GM19395 (cell line): Measurements from ENCODE around the gene CCDC60.

ENCODE experiments used
- ATAC-seq: cut with Tn5 transposase; IDR thresholded peaks from one replicate; pipeline ENCODE4 v1.9.1; 2021; ENCODE audit warnings: mild to moderate bottlenecking, moderate library complexity; ENCODE audit not compliant: unreplicated experiment

Gene CCDC60

DNA sequence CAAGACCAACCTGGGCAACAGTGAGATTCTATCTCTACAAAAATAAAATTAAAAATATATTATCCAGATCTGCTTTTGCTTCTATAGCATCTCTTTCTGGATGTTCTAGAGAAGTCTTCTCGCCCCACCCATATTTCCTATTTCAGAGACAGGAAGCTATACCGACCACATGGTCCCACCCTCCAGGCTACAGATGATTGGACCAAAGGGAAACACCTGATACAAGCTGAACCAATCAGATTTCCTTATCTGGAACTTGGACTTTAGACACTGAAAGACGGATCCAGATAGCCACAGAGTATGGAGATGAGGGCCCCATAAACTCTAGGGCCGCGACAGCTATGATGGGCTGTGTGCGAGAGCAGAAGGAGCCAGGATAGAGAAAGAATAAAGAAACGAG, 48.7 kb downstream of the CCDC60 start:
- ATAC-seq = no peak

- no peak for ATAC-seq
These were observed 49.8 kb downstream of the CCDC60 start for GRCh38 chr12:119384340-119384739.

- ATAC-seq = no peak
These were observed 51.1 kb downstream of the CCDC60 start for GRCh38 chr12:119385659-119386058.

GRCh38 chr12:119389687-119390086, 55.2 kb downstream of the CCDC60 start:
- ATAC-seq = no peak

DNA sequence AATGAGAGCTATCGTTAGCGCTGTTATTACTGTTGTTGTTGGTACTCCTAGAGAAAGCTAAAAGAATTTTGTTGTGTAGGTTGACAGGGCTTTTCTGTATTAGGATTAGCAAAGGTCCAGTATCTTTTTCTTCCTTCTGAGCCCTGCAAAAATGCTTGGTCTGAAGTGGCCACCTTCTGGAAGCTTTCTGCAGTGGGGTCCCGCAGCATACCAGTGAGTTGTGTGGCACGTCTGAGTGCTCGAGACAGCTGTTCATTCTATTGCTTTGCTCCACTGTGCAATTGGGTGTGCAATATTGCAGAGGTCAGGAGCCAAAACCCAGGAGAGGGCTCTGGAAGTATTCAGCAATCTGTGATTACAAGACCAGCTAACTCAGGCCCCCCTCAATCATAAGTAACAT, 57.1 kb downstream of the CCDC60 start:
- no peak for ATAC-seq

DNA sequence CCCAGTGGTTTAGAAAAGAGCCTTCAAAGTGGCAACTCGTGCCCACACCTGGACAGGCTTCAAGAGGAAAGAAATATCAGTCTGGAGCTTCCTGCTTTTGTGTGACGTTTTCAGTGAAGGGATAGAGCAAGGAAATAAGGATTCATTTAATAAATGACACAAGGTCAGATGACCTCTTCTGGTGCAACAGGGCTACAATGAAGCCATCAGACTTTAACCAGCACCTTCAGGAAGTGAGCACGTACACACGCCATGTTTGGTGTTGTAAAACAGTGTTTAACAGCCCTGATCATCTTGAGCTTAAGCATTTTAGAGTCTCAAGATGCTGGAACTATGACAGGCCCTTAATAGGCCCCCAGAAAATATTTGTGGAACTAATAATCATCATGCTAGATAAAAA, 59.1 kb downstream of the CCDC60 start:
- ATAC-seq = no peak

- ATAC-seq = no peak
These were observed 63.0 kb downstream of the CCDC60 start for GRCh38 chr12:119397540-119397939.

- no peak for ATAC-seq
These were observed 63.7 kb downstream of the CCDC60 start for GRCh38 chr12:119398190-119398589.

DNA sequence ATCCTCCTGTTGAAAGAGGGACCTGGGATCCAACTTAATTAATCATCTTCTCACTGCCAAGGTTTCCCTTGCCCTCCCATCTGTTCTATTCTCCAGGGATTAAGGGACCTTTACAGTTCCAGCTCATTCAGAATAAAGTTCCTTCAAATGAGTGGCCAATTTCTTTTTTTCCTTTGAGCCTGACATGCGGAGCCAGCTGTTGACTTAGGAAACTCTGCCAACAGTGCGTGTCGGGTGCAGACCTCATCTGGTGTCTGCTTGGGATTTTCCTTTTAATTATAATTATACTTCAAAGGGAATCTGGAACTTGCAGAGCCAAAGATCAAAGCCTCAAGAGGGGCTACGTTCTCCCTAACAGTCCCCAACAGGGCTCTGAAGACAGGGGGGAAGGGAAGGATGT, 64.8 kb downstream of the CCDC60 start:
- no peak for ATAC-seq

GRCh38 chr12:119406308-119406707, 71.8 kb downstream of the CCDC60 start:
- ATAC-seq = no peak

- ATAC-seq = no peak
These were observed 72.3 kb downstream of the CCDC60 start for GRCh38 chr12:119406811-119407210.

DNA sequence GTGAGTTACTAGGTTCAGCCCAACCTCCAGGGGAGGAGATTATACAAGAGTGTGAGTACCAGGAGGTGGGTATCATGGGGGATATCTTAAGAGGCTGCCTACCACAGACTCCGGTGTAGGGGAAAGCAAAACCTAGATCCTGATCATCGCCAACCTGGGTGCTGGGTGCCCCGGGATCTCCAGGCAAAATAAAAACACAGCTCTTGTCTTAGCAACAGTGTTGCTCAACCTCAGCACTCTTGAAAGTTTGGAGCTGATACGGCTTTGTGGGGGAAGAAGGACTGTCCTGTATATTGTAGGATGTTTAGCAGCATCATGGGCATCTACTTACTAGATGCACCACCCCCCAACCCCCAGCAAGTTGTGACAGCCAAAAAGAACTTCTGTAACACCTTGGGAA, 74.5 kb downstream of the CCDC60 start:
- ATAC-seq = no peak

- no peak for ATAC-seq
These were observed 75.9 kb downstream of the CCDC60 start for GRCh38 chr12:119410396-119410795.

DNA sequence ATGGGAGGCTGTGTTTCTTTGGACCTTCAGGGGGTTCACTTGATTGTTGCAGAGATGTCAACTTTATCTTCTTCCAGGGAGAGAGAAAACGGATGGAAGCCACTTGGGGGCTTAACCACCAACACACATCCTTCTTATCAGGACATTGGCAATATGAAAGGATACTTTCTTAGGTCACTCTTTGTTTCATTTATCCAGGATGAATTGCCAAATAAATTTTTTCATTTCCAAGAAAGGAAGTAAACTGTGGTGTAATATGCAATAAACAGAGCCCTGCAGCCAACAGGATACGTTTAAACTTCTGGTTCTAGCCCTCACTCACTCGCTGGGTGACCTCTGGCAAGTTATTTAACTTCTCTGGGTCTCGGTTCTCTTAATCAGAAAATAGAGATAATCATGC, 77.8 kb downstream of the CCDC60 start:
- ATAC-seq = no peak

GRCh38 chr12:119412811-119413794, 78.6 kb downstream of the CCDC60 start:
- no peak for ATAC-seq

DNA sequence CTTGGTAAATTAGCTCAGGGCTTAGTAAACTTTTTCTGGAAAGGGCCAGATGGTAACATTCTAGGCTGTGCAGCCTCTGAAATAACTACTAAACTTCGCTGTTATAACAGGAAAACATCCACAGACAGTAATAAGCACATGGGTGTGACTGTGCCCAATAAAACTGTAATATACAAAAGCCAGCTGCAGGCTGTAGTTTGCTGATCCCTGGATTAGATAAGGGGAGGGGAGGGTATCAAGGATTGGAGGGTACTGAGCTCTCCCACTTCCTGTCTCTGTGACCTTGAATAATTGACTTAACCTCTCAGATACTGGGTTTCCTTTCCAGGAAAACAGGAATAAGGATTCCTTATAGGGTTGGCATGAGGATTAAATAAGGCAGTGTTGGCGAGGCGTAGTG, 81.2 kb downstream of the CCDC60 start:
- ATAC-seq = no peak

DNA sequence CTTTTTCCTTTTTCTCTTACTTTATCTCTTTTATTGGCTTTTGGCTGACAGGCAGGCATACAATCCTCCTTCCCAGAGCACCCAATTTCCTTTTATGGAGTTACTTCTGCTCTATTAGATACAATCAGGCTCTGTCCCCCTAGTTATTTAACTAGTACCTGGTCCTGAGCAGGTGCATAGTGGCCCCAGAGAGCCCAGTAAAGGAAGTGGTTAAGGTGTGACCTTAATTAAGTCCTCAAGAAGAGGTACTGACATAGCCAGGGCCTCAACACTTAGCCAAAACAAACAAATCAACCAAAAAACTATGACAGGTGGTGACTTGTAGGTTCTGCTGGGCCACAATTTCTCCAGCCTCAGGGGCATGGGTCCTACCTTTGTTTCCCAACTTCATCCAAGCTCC, 82.9 kb downstream of the CCDC60 start:
- no peak for ATAC-seq

DNA sequence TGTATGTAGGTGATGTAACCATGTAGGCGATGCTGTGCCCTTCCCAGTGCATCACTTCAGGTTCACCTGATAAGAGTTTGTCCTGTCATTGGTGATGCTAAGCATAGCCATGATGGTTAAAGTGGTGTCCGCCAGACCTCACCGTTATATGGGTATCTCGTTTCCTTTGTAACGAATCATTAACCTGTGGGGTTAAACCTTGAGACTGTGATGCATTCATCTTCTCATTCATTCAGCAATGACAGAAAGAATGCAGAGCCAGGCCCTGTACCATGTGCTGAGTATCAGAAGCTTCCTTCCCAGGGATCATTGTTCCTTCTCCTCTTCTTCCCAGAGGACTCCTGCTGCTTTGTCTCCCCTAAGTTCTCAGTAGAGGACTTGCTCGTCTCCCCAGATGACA, 84.9 kb downstream of the CCDC60 start:
- ATAC-seq = no peak

GRCh38 chr12:119423285-119423684, 88.8 kb downstream of the CCDC60 start:
- no peak for ATAC-seq

GRCh38 chr12:119425623-119426022, 91.1 kb downstream of the CCDC60 start:
- ATAC-seq = no peak

GRCh38 chr12:119431151-119431550, 96.6 kb downstream of the CCDC60 start:
- no peak for ATAC-seq

DNA sequence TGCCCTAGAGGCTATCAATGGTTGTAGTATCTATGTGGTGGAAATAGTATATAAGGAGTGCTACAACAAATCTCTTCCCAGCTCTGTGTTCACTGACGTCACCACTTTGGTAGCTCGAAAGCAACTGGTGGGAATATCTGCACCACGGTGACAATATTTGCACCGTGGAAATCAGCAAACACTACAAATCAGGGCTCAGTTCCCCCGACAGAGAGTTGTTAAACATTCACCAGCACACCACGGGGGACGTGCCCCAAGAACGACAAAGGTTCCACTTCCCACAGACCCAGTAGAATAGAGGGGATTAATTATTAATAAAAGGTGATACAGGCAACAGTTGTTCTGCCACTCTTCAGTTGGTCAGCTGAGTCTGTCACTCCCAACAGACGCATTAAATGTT, 98.4 kb downstream of the CCDC60 start:
- no peak for ATAC-seq
